SW 1271 (cell line): ENCODE data around the gene L1TD1.
"Not testable (repeated sequence)": the region's sequence is repeated elsewhere in the genome, so short reads cannot be mapped to it uniquely, and the experiment has no call there.

Source experiments
- DNase-seq, 2 experiments: peaks; one replicate each; lab custom pipeline; 2025; lab: John Stamatoyannopoulos, UW

Gene L1TD1

DNA sequence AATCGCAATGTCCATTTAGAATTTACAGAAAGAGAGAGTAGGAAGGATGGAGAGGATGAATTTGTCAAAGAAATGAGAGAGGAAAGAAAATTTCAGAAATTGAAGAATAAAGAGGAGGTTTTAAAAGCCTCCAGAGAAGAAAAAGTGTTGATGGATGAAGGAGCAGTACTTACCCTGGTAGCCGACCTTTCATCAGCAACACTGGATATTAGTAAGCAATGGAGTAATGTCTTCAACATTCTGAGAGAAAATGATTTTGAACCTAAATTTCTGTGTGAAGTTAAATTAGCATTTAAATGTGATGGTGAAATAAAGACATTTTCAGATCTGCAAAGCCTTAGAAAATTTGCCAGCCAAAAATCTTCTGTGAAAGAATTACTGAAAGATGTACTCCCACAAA, 12.5 kb downstream of the L1TD1 start:
- no peak for DNase-seq

DNA sequence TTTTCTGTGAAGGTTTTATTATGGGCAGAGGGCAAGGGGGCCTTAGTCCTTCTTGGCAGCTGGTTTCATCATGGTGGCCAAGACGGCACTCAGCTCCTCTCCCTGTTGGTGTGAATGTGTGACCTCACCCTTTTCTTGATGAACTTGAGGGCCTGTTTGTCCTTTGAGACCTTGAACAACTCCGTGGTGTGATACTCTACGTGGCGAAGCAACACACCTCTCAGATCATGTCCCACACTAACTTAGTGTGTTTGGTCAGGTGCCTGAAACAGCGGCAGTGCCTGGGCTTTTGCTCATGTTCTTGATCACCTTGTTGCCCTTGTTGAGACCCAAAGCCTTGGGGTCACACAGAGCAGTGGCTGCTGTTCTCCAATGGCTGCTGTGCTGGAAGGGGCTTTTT, 13.4 kb downstream of the L1TD1 start:
- no peak for DNase-seq

DNA sequence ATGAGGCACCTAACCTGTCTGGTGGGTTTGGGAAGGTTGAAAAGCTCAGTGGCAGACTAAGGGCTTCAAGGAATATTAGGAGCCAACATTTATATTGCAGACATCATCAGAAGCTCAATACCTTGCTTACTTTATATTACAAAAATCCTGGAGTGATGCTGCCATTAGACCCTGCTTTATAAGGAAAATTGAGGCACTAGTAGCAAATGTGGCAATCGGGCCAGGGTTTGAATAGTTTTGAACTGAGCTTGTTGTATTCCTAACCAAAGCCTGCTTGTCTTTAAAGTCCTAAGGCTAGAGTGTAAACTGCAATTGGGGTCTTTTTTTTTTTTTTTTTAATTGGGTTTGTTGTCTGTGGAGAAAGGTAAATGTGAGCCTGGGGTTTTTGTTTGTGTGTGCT, 14.3 kb downstream of the L1TD1 start:
- DNase-seq: no peak

- DNase-seq: peak in 1 of 2 experiments; percentile 3
Measured at GRCh38 chr1:62209931-62210595, 15.4 kb downstream of the L1TD1 start.

GRCh38 chr1:62210960-62211359, 16.3 kb downstream of the L1TD1 start:
- DNase-seq: no peak

GRCh38 chr1:62212411-62212810, 17.8 kb downstream of the L1TD1 start:
- DNase-seq: no peak

DNA sequence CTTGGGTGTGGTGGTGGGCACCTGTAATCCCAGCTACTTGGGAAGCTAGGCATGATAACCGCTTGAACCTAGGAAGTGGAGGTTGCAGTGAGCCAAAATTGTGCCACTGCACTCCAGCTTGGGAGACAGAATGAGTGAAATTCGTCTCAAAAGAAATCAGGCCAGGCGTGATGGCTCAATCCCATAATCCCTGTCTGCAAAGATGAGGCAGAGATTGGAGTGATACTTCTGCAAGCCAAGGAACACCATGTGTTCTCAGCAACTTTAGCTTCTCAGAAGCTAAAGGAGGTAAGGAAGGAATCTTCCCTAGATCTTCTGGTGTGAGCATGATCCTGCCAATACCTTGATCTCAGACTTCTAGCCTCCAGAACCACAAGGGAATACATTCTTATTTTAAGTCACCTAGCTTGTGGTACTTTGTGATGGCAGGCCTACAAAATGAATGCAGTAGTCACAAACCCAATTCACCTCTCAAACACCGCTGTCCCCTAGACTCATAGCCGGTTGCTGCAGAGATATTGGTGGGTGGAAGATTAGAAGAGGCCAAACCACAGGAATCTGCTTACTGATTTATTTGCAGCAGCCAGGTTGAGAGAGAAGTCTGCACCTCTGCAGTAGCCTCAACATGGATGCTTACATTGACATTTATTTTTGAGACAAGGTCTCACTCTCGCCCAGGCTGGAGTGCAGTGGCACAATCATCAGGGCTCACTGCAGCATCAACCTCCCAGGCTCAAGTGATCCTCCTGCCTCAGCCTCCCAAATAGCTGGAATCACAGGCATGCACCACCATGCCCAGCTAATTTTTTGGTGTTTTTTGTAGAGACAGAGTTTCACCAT, 18.6 kb downstream of the L1TD1 start:
- DNase-seq: no peak

DNA sequence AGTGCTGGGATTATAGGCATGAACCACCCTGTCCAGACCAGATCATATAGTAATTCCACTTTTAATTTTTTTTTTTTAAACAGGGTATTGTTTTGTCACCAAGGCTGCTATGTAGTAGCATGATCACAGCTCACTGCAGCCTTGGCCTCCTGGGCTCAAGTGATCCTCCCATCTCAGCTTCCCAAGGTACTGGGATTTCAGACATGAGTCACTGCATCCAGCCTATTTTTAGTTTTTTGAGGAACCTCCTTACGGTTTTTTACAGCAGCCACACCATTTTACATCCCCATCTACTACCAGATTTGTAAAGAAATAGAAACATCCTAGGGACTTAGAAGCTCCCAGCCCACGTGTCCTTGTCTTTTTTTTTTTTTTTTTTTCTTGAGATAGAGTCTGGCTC, 24.0 kb downstream of the L1TD1 start:
- no peak for DNase-seq

DNA sequence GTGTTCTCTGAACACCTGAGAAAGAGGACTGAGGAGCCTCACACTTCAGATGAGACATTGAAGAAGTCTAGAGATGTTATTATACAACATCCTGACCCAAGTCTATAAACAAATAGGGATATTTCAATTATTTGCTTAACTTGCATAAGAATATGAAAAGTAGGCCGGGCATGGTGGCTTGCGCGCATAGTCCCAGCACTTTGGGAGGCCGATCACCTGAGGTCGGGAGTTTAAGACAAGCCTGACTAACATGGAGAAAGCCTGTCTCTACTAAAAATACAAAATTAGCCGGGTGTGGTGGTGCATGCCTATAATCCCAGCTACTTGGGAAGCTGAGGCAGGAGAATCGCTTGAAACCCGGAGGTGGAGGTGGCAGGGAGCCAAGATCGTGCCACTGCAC, 25.8 kb downstream of the L1TD1 start:
- not testable (repeated sequence) for DNase-seq

DNA sequence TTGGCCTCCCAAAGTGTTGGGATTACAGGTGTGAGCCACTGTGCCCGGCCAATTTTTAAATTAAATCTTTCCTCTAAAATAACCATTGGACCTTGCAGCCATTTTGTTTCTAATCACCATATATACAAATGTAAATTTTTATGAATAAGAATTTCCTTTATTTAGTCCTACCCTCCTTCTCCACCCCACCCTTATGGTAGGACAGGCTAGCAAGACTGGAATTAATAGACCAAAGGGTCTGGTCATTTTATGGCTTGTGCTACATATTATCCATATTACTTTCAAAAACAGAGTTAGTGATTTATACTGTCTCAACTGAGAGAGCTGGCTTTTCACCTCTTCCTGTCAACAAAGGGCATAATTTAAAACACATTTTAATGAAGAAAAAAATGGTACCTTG, 26.5 kb downstream of the L1TD1 start:
- no peak for DNase-seq

DNA sequence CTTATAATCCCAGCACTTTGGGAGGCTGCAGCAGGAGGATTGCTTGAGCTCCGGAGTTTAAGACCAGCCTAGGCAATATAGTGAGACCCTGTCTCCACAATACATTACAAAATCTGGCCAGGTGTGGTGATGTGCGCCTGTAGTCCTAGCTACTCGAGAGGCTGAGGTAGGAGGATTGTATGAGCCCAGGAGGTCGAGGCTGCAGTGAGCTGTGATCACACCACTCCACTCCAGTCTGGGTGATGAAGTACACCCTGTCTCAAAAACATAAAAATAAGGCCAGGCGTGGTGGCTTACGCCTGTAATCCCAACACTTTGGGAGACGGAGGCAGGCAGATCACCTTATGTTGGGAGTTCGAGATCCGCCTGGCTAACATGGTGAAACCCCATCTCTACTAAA, 27.7 kb downstream of the L1TD1 start:
- no peak for DNase-seq

GRCh38 chr1:62224182-62224581, 29.5 kb downstream of the L1TD1 start:
- DNase-seq: no peak

GRCh38 chr1:62227496-62227895, 32.8 kb downstream of the L1TD1 start:
- DNase-seq: no peak

- no peak for DNase-seq
Measured at GRCh38 chr1:62228136-62228882, 33.7 kb downstream of the L1TD1 start.

DNA sequence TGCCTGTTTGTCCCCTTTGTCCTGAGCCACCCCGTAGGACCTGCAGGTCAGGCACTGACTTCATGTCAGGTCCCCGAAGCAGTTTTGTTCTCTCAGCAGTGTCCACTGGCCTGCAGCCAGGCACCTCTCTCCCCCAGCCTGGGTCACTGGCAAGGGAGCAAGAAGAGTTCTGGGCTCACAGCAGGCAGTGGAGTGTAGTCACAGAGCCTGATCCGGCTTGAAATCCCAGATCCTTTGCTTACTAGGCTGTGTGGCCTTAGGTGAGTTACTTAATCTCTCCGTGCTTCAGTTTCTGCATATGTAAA, 34.2 kb downstream of the L1TD1 start:
- no peak for DNase-seq

GRCh38 chr1:62229468-62229867, 34.8 kb downstream of the L1TD1 start:
- DNase-seq: no peak

GRCh38 chr1:62229932-62230331, 35.3 kb downstream of the L1TD1 start:
- no peak for DNase-seq

GRCh38 chr1:62230718-62231117, 36.1 kb downstream of the L1TD1 start:
- peak in 1 of 2 experiments; percentile 13 for DNase-seq

- no peak for DNase-seq
Measured at GRCh38 chr1:62232871-62233278, 38.2 kb downstream of the L1TD1 start.

DNA sequence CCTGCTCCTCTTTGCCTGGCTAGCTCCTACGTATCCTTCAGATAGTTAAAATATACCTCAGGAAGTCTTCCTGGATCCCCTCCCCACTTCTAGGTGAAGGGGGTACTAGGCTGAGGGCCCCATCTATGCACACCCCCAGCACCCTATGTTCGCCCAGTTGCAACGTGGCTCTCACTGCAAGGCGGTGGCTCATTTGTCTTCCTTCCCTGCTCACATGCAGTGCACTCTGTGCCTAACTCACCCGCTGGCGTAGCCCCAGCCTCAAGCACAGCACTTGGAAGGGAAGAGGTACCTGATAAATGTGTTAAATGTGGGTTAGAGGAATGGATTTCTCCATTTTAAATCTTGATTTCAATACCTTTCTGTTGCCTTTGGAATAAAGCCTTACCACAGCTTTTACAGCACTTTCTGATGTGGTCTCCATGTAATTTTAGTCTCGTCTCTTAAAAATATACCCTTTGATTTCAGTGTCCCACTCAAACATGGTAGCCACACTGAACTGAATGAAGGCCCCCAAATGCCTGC, 39.3 kb downstream of the L1TD1 start:
- no peak for DNase-seq

GRCh38 chr1:62234688-62235087, 40.0 kb downstream of the L1TD1 start:
- no peak for DNase-seq

DNA sequence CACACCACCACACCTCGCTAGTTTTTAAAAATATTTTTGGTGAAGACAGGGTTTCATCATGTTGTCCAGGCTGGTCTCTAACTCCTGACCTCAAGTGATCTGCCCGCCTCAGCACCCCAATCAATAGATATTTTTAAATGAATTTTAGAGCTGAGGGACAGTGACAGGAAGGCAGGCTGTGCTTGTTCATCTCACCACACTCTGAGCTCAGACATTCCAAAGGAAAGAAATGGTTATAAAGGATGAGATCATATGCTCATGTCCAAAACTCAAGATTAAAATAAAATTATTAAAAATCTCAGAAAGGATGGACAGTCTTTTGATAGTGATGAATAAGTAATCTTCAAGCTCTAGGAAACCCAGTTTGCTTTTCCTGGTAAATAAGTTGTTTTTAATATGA, 40.9 kb downstream of the L1TD1 start:
- DNase-seq: no peak

- DNase-seq: no peak
Measured at GRCh38 chr1:62237361-62237760, 42.7 kb downstream of the L1TD1 start.
